ENCODE measurements around the gene HOXB2.

HOXB2 gene

DNA sequence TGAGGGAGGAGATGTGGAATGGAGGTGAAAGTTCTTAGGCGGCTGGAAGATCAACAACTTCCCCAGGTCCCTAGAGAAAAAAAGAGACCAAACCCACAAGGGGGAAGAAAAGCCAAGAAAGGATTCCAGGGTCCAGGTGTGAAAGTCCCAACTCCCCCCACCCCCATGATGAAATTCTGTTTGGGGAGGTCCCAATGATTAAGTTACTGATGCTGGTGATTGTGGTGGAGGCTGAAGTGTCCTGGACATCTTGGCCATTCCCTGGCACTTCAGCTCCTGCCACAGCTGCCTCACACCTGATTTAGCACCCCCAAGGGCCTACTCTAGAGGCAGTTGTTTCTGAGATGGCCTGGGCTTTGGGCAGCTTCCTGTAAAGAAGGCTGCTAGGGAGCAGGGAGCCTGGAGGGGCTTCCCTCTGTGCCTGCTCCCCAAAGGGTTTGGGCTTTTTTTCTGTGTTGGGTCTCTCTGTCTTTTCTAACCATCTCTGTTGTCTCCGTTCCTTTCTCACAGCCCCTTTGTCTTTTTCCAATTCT, 20.2 kb upstream of the HOXB2 start:
- no peak for DNase-seq

DNA sequence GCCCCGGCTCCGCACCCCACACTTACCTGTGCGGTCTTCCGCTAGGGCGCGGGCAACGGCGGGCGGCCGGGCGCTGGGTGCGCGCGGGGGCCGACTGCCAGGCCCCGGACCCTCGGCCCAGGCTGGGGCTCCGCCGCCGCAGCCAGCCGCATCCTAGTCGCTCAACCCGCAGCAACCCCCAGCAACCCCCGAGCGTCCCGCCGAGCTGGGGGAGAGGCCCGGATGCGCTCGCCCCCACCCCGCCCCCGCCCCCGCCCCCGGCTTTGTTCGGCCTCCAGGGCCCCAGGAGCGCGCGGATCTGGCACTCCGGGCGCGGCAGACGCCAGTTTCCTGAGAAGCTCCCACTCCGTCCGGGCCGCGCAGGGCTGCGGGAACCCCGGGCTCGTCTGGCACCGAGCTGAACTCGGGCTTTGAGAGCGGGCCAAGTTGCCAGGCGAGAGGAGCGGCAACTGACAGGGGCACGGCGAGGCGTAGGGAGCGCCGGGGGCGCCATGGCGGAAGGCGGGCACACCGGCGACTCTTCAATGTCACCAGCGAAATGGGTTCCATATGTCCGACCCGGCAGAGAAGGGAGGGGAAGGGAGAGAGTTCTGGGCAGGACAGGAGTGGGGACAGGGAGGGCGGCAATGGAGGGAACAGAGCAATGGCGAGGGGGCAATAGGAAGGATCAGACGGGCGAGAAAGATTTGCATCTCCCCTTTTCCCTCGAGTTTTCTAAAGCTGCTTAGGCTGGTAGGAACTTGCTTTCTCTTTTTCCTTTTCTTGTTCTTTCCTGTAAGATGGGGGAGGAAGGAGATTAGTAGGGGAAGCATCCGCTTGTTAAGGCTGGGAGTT, 19.5 kb upstream of the HOXB2 start:
- no peak for DNase-seq

DNA sequence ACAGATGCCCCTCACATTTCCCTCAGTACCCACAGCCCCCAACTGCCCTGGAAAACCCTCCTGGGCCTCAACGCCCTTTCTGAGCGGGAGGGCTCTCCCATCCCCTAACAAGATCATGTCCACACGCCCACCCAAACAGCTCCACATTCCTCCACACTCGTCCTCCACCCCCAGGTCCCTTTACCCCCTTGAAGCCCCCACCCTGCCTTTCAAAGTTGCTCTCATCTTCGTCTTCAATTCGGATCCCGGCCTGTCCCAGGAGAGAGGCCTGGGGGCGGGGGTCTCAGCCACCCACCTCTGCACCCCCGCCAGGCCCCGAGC, 18.9 kb upstream of the HOXB2 start:
- no peak for DNase-seq

DNA sequence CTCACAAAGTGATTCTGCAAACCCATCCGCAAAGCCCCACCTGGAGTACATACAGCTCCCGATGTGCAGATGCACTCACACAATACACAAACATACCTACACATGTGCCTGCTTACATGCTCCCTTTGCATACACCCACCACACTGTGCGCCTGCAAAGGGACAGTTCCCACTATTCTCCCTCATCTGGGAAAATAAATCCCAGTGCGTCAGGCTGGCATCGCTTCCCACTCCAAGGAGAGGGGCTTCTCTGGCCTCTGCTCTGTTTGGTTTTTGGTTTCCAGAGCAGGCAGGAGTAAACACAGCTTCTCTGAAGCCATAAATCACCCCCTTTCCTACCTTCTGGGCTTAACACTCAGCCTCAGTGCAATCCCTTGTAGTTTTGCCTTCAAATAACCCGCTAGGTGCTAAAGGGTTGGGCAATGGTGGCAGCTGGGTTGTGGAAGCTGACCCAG, 18.5 kb upstream of the HOXB2 start:
- no peak for DNase-seq

DNA sequence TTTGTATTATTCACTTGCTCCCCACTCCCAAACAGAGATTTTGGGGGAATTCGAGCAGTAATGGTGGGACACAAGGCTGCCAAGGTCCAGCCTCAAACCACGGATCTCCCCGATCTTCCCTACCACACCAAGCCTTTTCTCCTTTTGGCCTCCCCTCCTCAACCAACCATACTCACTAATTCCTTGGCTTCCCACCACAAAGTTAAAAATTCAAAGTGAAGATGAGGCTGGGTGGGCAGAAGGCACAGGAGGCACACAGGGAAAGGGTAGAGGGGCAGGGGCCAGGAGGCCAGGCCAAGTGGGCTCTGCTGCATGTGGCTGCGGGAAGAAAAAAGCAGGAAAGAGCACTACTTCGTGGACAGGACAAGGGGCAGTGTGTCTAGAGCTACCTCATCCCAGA, 18.0 kb upstream of the HOXB2 start:
- no peak for DNase-seq

DNA sequence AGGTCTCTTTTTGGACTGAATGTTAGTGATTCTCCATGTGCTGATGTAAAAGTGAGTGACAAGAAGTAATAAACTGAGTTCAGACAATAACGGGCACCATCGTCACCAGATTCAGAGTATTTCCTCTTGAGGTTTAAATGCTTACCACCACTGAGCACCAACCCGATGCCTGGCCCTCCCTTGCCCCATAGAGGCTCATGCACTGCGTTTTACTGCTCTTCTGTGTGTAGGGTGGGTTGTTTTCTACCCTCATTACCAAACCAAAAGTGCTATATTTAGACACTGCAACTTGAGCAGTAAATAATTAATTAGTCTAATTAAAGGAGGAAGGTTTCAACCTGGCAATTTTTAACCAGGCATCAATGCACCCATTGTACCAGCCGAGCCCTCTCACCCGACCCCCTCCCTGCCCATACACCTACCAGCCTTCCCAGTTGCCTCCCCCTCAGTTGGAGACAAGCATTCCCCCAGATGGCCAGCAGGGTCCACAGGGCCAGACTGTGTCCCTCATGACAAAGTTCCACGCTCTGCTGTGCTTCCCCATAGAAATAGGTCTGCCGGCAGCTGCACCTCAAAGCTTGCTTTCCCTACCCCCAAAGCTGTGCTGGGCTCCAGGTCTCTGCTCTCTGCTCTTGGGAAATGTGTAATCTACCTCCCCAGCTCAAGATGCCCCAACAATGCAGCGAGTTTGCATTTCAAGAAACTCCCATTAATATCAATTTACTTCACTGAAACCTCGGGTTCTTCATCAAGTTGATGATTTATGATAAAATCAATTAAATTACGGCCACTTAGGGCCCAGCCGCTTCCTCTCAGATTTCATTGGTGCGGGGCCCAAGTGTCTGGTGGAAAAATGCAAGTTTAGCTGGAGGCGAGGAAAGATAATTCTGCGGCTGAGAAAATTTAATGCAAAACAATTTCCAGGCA, 17.2 kb upstream of the HOXB2 start:
- no peak for DNase-seq

DNA sequence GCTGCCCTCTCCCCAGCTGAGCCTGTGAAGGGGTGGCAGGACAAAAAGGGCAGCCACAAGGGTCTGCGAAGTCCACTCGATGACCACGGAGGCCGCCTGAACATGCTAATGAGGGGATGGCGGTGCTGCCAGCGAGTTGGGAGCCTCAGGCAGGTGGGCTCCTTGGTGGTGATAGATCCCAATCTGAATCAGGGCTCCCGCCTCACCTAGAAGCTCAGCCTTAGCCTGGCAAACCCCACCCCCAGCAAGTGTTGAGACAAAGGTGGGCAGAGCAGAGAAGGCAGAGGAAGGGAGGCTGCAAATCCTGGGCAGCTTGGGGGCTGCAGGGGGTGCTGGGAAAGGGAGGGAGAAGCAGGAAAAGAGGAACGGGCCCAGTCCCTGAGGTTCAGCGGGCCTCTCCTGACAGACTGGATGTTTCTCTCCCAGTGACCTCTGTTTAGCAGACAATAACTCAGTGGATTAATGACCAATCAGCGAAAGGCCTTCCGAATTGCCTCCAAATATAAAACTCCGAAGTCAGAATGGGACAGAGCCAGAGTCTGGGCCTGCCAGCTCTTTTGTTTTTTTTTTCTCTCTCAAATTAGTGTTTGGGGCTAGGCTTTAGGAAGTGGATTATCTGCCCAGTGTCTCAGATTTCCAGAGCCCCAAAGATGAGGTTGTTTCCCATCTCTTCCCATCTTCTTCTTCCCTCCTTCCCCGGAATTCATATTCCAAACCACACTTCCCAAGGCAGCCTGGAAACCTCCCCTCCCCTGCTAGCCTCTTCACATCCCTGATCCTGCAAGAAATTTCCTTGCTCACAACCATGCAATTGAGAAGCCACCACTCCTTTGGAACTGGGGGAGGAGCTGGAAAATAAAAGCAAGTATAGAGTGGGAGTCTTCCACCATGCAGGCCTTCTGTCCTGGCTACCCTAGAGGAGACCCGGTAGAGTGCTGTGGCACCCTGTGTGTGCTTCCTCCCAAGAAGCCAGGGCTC, 15.2 kb upstream of the HOXB2 start:
- no peak for DNase-seq

DNA sequence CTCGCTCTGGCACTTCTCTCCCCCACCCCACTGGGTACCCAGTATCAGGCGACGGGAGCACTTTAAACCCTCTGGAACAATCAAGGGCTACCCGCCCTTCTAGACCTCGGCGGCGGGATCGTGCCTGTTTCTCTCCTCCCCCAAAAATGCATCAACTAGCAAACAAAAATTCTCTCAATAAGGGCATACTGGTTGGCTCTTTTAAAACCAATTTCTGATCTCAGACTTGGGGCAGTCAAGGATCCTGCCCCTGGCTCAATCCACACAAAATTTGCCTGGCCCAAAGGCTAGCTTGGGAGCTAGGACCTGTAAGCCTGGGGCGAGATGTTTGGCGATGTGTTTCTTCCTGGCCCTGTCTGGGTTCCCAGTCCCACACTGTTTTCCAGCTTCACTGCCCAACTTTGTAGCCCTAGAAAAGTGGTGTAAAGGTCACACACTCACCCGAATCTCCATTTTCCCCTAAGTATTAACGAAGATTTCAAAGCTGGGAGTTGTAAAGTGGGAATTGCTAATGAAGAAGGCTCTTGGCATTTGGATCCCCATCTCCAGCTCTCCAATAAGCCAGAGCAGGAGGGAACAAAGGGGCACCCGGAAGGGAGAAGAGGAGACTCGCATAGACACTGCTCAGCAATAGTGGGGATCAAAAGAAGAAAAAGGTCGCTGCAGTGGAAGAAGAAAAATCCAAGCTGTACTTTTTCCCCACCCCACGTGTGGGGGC, 14.4 kb upstream of the HOXB2 start:
- DNase-seq: no peak

DNA sequence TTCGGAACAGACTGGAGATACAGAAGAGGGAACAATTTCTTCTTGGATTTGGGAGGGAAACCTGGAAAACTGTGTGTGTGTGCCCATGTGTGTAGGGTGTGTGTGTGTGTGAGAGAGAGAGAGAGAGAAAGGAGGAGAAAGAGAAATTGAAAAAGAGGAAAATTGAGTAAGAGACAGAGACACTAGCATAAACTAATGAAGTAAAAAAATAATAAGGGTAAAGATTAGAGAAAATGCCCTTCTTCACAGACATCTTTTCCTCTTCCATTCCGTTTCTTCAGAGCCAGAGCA, 13.9 kb upstream of the HOXB2 start:
- no peak for DNase-seq

DNA sequence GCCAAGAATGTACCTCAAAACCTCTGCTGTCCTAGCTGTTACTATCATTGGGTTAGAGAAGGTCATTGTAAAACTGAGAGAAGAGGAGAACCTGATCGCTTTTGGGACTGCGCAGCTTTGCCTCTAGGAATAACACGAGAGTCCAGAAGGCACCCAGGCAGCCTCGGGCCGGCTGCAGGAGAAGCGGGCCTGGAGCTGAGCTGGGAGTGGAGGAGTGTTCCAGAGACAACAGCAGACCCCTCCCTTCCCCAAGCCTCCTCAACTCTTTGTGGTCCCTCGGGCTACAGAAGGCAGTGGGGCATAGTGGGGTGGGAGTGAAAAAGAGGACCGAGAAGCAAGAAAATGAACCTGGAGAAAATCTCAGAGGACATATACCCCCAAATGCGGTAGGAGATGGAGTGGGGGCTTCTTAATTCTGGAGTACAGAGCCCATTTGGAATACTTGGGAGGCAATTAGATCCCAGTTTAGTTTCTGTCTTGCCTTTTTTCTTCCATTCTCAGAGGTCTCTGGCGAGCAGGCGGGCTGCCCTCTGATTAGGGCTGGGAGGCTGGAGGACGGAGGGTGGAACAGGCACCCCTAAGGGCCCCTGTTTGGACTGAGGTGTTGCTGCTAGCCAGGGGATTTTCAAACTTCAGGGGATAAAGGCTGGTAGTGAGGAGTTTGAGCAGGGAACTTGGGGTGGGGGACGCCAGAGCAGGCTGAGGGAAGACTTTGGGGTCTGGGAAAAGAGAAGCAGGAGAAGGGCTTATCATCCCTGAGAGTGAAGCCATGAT, 13.3 kb upstream of the HOXB2 start:
- DNase-seq: no peak

DNA sequence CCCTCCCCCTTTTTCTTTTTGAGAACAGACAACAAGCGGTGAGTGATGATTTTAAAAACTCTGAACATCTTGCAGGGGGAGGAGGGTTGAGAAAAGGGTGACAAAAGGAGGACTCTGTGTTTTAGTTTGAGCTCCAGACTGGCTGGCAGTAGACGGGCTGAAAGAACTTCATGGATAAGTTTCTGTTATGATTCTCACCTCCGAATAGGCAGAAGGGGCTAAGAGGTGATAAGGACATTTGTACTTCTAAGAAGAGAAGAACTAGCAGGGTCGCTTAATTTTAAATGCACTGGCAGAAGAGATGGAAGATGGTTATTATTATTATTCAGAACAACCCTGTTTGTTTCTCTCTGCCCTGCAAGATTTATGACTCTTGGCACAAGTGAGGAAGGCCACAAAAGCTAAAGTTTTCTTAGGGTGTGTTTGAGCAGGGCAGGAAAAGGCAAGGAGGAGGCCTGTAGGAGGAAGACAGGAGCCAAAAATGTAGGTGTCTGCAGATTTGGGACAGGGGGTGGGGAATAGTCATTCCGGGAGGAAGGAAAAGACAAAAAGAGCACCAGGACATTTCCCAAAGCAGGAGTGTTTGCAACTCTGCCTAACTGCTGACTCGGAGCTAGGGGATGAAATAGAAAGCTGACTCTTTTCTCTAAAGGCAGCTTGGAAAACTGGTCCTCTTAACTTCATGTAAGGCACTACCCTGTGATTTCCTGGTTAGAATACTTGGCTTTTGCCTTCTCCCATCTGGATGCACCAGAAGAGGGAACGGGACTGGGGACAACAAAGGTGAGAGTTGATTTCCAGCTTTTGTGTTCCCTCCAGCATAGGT, 11.9 kb upstream of the HOXB2 start:
- no peak for DNase-seq

DNA sequence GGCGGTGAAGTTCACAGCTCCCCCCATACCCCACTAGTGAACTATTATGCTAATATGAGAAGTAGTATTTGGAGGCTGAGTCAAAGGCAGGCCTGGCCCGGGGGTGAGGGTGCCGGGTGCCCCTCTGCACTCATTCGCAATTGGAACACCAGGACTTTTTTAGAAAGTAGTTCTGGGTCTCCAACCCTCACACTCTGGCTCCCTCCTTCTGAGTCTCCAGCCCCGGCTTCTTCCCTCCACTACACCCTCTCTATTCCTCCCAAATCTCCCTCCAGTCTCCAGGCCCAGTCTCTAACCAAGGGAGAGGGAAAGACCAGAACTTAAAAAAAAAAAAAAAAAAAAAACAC, 11.3 kb upstream of the HOXB2 start:
- no peak for DNase-seq

DNA sequence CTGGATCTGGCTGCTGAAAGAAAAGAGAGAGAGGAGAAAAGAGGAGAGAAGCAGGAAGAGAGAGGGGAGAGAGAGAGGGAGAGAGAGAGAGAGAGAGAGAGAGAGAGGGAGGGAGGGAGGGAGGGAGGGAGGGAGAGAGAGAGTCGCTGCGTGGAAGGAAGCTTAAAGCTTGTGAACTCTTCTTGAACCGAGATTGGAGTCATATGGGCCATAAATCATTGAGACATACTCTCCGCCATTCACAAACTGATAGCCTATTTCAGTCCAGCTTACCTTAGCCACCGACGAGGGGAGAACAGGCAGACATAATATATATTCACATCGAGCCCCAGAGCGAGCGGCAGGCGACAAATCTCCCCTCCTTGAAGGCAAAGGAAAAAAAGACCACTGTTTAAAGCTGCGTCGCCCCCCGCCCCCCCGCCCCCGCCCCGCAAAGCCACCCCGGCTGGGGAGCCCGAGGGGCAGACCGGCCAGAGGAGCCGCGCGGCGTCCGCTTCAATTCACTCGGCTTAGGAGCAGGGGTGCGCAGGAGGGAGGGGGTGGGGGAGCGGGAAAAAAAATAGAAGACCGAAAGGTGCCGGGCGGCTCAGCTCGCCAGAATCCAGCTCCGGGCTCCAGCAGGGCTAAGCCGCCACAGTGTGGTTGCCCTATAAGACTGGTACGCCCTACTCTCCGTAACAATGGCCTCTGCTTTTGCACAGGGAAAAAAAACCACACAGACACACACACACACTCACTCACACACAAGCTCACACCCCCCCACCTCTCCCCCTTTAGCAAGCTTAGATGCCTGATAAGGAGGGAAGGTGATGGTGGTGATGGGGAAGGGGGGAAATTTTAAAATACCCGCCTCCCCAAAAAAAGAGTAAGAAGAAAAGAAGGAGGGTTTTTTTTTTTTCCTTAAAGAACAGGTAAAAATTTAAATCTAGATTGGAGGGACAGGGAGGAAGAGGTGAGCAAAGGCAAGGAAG, 10.6 kb upstream of the HOXB2 start:
- peak; percentile 55 for DNase-seq

DNA sequence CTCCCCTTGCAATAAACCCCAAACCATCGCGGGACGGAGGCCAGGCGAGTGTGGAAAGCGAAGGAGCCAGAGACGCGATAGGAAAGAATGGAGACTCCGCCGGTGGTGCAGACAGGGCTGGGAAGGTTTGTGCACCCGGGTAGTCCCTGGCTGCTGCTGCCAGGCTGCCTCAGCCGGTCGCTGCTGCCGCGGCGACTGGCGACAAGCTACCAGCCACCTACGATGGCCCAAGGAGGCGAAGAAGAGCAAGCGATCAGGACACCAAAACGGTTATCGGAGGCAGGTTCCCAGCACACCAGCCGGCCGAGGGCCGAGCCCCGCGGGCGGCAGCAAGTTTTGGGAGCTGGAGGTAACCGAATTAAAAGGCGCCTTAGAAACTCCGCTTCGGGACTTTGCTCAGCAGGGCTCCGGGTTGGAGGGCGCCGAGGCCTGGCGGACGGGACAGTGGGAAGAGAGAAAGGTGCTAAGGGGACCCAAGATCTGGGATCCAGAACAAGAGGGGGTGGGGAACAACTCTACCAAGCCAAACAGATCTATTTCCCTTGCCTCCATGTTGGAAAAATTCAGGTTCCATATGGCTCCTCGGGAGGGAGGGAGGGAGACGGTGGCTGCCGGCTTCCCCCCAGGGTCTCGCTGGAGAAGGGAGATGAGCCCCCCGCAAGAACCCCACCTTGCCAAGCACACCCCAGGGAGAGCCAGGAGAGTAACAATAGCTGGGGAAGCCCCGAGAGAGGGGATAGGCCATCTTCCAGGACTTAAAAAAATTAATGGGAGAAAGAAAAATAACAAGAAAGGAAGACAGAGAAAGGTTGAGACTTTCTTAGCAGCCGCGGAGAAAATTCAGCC, 9.7 kb upstream of the HOXB2 start:
- DNase-seq: peak; percentile 46

DNA sequence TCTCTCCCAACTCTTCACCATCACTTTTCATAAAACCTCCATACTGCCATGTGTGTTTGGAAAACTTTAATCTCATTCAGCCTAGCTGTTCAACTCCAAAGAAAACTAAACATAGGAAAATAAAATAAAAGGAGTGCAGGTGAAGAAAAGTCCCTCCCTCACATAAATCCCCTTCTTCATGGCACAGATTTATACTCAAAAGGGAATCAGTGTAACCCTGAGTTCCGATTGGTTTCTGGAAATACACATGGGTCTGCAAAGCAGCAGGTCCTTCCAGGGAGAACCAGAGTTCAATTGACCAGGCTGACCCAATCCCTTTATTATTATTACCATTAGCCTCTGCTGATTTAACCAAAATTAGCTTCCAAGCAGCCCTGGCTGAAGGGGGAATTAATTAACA, 8.9 kb upstream of the HOXB2 start:
- DNase-seq: no peak

DNA sequence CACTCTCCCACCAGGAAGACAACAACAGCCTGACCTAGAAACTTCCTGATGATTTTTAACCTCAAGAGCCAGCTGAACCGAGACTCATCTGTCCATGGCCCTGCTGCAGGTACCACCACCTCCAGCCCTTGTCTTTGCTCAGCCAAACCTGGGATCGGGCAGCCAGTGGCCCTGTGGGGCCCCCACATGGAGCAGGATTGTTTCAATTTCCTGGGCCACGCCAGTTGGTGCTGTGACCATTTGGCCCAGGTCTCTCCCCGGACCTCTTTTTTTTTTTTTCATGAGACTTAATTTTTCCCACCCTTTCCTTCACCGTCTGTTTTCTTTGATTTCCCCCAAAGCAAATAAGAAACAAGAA, 8.3 kb upstream of the HOXB2 start:
- DNase-seq: no peak

DNA sequence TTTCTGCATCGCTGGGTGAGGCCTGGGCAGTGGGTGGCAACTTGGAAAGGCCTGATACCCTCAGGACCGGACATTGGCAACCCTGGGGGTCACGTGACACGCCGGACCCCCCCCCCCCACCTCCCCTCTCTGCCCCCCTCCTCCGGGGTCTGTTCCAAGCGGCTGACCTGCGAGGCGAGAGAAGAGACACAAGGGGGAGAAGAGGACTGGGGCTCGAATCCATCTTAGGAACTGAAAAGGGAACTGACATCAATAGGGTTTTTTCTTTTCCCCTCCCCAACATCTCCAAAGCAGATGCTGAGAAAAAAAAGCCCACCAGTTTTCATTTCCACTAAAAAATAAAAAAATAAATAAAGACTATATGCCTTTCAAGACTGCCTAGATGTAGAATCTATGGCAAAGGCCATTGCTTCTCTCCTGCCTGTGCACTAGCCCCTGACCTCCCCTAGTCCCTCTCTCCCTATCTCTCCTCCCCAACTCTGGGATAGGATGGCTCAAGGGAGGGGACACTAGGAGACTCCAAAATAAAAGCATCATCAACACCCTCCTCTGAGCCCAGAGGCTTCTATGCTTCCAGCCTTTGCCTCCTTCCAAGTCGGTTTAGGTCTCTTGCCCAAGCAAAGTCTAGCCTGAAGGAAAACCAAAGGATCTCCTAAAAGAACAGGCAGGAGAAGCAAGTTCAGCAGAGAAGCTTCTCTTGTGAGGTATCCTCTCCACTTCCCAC, 7.7 kb upstream of the HOXB2 start:
- no peak for DNase-seq

Measured in NCI-H1694 treated with DMSO at 0.1 percent for 48 hours (cell line).